SJSA1 (cell line): Measurements from ENCODE around the gene TRIM65. TPM values are rescaled to one million over a fixed set of nuclear protein-coding genes. Genes with fewer than 3 reads are reported as not detected.
A peak's percentile ranks its signal among the peaks of the same experiment; 100 is the strongest.
"Not testable (repeated sequence)": the region's sequence is repeated elsewhere in the genome, so short reads cannot be mapped to it uniquely, and the experiment has no call there.

Experiments used
- DNase-seq, 2 experiments: peaks; one replicate each; pipeline ENCODE4 v3.0.0-alpha.2; 2015 to 2020; ENCODE audit warnings: low spot score in 2 of 2, low read depth in 1 of 2
- H3K27ac ChIP-seq: fragments of 250-450 bp; sonication (Bioruptor Pico); 2 replicates; pipeline ENCODE4 v1.5.1; 2020; ENCODE audit warnings: mild to moderate bottlenecking, moderate library complexity
- H3K27me3 ChIP-seq: fragments of 250-450 bp; sonication (Bioruptor Pico); replicated peaks from 2 replicates; pipeline ENCODE4 v1.5.1; 2020; ENCODE audit warnings: mild to moderate bottlenecking, moderate library complexity
- H3K36me3 ChIP-seq: fragments of 250-450 bp; sonication (Bioruptor Pico); 2 replicates; pipeline ENCODE4 v1.5.1; 2020; ENCODE audit warnings: mild to moderate bottlenecking
- H3K4me1 ChIP-seq: fragments of 250-450 bp; sonication (Bioruptor Pico); replicated peaks from 2 replicates; pipeline ENCODE4 v1.6.1; 2021; ENCODE audit warnings: mild to moderate bottlenecking
- H3K4me3 ChIP-seq: fragments of 250-450 bp; sonication (Bioruptor Pico); 2 replicates; pipeline ENCODE4 v1.5.1; 2020; ENCODE audit warnings: mild to moderate bottlenecking
- H3K9me3 ChIP-seq: fragments of 250-450 bp; sonication (Bioruptor Pico); replicated peaks from 2 replicates; pipeline ENCODE4 v1.5.1; 2020; ENCODE audit warnings: mild to moderate bottlenecking
- total RNA-seq: library from RNA; depleted of rRNA; stranded (reverse); fragments of >200 nt; shearing (Covaris generic); gene quantifications from 2 replicates; pipeline ENCODE4 v1.2.3, GENCODE V29; 2014

The TRIM65 gene
- total RNA-seq, 1 experiment from 2014 or later, result 17.6 TPM

DNA sequence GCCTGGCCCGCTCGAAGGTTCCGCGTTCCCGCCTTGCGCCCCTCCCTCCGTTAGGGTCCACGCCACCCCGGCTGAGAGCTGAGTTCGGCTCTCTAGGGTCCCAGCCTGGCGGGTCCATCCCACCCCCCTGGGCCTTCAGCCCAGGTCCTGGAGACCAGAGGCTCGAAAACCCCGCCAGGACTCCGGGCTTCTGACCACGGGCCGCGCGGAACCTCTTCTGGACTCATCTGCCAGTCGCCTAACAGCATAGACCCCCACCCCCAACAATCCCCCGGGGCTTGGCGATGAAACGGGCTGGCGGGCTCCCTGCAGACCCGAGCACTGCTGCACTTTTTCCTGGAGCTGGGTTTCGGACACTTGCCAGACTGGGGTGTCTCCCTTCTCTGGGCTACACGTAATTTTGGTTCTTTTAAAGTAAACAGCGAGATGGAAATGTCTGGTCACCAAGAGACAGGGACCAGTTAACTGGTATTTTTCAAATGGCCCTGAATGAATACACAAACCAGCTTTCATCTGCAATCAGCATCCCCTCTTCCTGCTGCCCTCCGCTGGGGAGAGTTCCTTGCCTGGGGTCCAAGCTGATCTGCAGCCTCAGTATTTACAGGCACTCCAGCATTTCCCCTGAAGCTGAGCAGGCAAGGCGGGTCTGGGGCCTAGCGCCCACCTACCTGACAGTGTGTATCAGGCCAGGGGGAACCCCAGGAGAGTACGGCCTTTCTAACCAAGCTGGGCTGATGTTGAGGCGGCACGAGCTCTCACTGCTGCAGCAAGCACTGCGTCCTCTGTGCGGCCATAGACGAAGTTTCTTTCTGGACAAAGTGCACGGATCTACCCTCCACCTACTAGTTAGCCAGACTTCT lies 639 bp upstream of the TRIM65 start:
- Histone ChIP-seq H3K4me3 (peak overlapping the region; percentile 90), H3K27me3 (no peaks in the 10 kb centered on the region), H3K4me1 (peaks cover 23% of the 10 kb centered on the region), H3K27ac (no peak overlapping the region), H3K9me3 (0 out of 2 replicates have a peak, but pooled peaks cover 3% of the 10 kb centered on the region), H3K36me3 (peaks cover 63% of the 10 kb centered on the region)
- peak in 1 of 2 experiments; percentile 56 for DNase-seq

DNA sequence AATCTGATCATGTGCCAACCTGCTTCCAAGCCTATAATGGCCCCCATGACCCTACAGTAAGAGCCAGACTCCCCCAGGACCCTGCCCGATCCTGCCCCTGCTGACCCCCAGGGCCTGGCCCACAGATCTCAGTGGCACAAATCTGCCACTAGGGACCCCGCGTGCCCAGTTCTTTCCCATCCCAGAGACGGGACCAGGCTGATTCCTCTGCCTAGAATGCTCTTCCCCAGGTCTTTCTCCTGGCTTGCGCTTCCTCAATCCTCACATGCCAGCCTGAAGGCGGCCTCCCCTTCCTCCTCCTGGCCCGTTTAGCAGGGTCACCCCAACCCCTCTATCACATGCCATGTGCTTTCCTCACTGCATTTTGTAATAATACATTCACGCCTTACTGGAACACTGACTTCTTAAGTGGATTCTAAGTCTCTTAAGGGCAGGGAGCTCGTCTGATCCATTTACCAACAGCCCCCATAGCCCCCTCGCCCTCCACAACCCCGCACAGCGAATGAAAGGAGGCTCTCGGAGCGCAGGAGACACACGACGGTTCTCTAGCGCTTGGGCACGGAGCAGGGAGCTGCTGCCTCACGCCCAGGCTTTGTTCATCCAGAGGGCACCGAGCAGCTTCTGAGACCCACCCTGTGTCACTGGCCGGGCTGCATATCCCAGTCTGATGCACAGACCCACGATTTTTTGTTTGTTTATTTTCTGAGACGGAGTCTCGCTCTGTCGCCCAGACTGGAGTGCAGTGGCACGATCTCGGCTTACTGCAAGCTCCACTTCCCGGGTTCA lies 1.2 kb downstream of the TRIM65 start:
- Histone ChIP-seq H3K9me3 (0 out of 2 replicates have a peak, but pooled peaks cover 3% of the 10 kb centered on the region), H3K36me3 (peaks cover 63% of the 10 kb centered on the region), H3K27ac (peak overlapping the region; percentile 67; the same call in 1 of the 2 replicates), H3K27me3 (no peaks in the 10 kb centered on the region), H3K4me3 (peak overlapping the region; percentile 90), H3K4me1 (peaks cover 23% of the 10 kb centered on the region)
- peak in 1 of 2 experiments; percentile 62 for DNase-seq

GRCh38 chr17:75894049-75894733 lies 2.6 kb downstream of the TRIM65 start:
- Histone ChIP-seq H3K27me3 (no peaks in the 10 kb centered on the region), H3K36me3 (peaks cover 58% of the 10 kb centered on the region), H3K9me3 (0 out of 2 replicates have a peak, but pooled peaks cover 3% of the 10 kb centered on the region), H3K4me3 (no peak overlapping the region), H3K27ac (no peak overlapping the region), H3K4me1 (peaks cover 26% of the 10 kb centered on the region)
- no peak for DNase-seq

- 0 out of 2 replicates have a peak, but pooled peaks cover 3% of the 10 kb centered on the region for H3K9me3 ChIP-seq
- H3K4me1 ChIP-seq, result peaks cover 26% of the 10 kb centered on the region
- H3K36me3 ChIP-seq, result peaks cover 51% of the 10 kb centered on the region
- H3K27me3 ChIP-seq, result no peaks in the 10 kb centered on the region
- H3K4me3 ChIP-seq, result no peak overlapping the region
- DNase-seq, result no peak
- H3K27ac ChIP-seq, result no peak overlapping the region
Observed at GRCh38 chr17:75893305-75894048, 3.3 kb downstream of the TRIM65 start.

- H3K27me3 ChIP-seq, result no peaks in the 10 kb centered on the region
- no peak overlapping the region for H3K4me3 ChIP-seq
- H3K36me3 ChIP-seq, result peaks cover 43% of the 10 kb centered on the region
- H3K9me3 ChIP-seq, result 0 out of 2 replicates have a peak, but pooled peaks cover 3% of the 10 kb centered on the region
- DNase-seq, result no peak
- no peak overlapping the region for H3K27ac ChIP-seq
- H3K4me1 ChIP-seq, result peaks cover 26% of the 10 kb centered on the region
Observed at GRCh38 chr17:75892556-75893224, 4.1 kb downstream of the TRIM65 start.

DNA sequence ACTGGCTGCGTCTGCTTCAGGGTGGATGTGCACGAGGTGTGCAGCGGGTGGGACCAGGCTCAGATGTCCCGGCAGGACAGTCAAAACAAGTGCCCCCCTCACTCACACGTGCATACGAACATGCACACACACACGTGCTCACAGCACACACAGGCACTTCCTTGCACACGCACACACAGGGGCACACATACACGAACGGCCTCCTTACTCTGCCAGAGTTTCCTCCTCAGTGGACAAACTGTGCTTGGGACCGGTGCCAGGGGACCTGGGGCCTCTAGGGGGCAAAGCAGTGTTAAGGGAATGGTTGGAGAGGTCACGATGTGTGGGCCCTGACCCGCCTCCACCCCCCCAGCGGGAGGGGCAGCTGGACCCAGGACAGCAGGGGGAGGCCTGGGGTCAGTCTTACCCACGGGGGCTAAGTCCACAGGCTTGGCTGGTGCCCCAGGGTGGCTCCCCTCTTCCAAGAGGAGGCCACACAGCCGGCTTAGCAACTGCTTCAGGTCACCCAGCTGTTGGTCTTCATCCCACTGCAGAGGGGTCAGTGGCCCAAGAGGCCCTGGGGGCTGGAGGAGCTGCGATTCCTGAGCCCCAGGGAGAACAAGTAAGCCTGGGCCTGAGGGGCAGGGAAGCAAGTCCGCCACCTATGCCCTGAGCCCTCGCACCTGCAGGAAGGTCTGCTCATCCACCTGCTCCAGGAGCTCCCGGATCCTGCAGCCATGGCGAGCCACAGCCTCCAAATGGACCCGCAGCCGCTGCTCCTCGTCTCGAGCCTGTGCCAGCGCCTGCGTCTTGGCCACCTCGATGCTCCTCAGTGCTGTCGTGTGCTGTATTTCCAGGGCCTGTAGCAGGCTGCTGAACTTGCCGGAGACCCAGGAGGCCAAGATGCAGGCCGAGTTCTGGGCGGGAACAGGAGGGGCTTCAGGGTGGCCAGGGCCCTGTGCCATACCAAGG lies 4.9 kb downstream of the TRIM65 start:
- no peaks in the 10 kb centered on the region for H3K27me3 ChIP-seq

DNA sequence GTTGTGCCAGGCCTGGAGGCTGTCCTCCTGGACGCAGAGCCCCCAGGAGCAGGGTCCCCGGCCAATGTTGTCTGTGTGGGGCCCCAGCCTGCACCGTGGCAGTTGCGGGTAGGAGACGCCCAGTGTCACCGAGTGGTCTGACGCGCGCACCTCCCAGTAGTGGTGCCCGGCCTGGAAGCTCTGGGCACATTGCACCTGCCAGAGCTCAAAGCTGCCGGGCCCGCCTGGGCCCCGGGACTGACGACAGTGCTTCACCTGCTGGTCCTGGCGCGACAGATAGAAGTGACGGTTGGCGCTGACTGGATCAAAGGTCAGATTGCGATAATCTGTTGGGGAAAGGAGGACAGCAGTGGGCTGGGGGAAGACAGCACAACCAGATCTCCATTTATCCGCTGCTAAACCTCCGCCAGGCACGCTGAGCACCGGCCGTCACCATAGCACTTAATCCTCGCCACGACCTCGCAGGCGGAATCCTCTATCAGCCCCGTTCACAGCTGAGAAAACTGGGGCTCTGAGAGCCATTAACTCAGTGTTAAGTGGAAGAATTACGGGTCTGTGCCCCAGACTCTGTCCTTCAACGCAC lies 5.6 kb downstream of the TRIM65 start:
- peaks cover 14% of the 10 kb centered on the region for H3K4me1 ChIP-seq
- no peak for DNase-seq
- no peak overlapping the region for H3K4me3 ChIP-seq
- H3K27ac ChIP-seq, result no peak overlapping the region
- no peaks in the 10 kb centered on the region for H3K9me3 ChIP-seq
- H3K27me3 ChIP-seq, result no peaks in the 10 kb centered on the region
- H3K36me3 ChIP-seq, result peaks cover 27% of the 10 kb centered on the region

More for the DNA sequence above, 4.9 kb downstream of the TRIM65 start:
- H3K27ac ChIP-seq, result no peak overlapping the region
- H3K9me3 ChIP-seq, result 0 out of 2 replicates have a peak, but pooled peaks cover 3% of the 10 kb centered on the region
- H3K36me3 ChIP-seq, result peaks cover 35% of the 10 kb centered on the region
- no peak for DNase-seq
- peaks cover 22% of the 10 kb centered on the region for H3K4me1 ChIP-seq
- no peak overlapping the region for H3K4me3 ChIP-seq

- DNase-seq, result no peak
- Histone ChIP-seq H3K9me3 (no peaks in the 10 kb centered on the region), H3K27me3 (no peaks in the 10 kb centered on the region), H3K36me3 (peaks cover 27% of the 10 kb centered on the region), H3K4me3 (no peak overlapping the region), H3K27ac (no peak overlapping the region), H3K4me1 (peaks cover 3% of the 10 kb centered on the region; the same call in 1 of the 2 replicates)
Observed at GRCh38 chr17:75889454-75889853, 7.3 kb downstream of the TRIM65 start.

GRCh38 chr17:75888484-75888883 lies 8.3 kb downstream of the TRIM65 start:
- Histone ChIP-seq H3K9me3 (no peaks in the 10 kb centered on the region), H3K27ac (no peak overlapping the region), H3K4me1 (peaks cover 3% of the 10 kb centered on the region; the same call in 1 of the 2 replicates), H3K27me3 (no peaks in the 10 kb centered on the region; the same call in 1 of the 2 replicates), H3K4me3 (no peak overlapping the region), H3K36me3 (peaks cover 27% of the 10 kb centered on the region)
- no peak for DNase-seq

DNA sequence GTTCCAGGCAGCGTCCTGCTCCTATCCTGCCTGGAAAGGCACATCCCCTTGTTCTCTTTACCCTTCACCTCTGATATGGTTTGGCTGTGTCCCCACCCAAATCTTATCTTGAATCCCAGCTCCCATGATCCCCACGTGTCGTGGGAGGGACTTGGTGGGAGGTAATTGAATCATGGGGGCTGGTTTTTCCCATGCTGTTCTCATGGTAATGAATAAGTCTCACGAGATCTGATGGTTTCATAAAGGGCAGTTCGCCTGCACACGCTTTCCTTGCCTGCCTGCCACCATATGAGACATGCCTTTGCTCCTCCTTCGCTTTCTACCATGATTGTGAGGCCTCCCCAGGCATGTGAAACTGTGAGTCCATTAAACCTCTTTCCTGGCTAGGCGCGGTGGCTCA lies 10.9 kb downstream of the TRIM65 start:
- H3K4me3 ChIP-seq, H3K4me1 ChIP-seq, H3K27ac ChIP-seq, H3K9me3 ChIP-seq, DNase-seq, H3K36me3 ChIP-seq, H3K27me3 ChIP-seq: not testable (repeated sequence)

GRCh38 chr17:75885431-75885830 lies 11.3 kb downstream of the TRIM65 start:
- no peak for DNase-seq
- Histone ChIP-seq H3K4me3 (no peak overlapping the region), H3K36me3 (peaks cover 5% of the 10 kb centered on the region), H3K4me1 (peaks cover 3% of the 10 kb centered on the region; the same call in 1 of the 2 replicates), H3K27ac (no peak overlapping the region), H3K9me3 (no peaks in the 10 kb centered on the region), H3K27me3 (no peaks in the 10 kb centered on the region; the same call in 1 of the 2 replicates)
